Keratinocyte (primary cell): ENCODE data around the gene GPR26. TPM values are rescaled to one million over a fixed set of nuclear protein-coding genes. Genes with fewer than 3 reads are reported as not detected.
"Not testable (repeated sequence)": the region's sequence is repeated elsewhere in the genome, so short reads cannot be mapped to it uniquely, and the experiment has no call there.

Experiments
- DNase-seq: peaks from one replicate; pipeline ENCODE4 v3.0.0-alpha.2; 2011; ENCODE audit warnings: low read depth, missing footprints, low spot score
- FAIRE-seq: peaks from 2 replicates; lab custom pipeline; 2011; peaks lifted over from hg19 to GRCh38; lab: Jason Lieb, UNC
- H2AFZ ChIP-seq: 2 replicates; pipeline ENCODE4 v1.6.0; 2012; ENCODE audit warnings: low read length, control low read depth, inconsistent platforms; ENCODE audit not compliant: control insufficient read depth
- H3K27ac ChIP-seq: 2 replicates; pipeline ENCODE4 v1.5.1; 2011; ENCODE audit warnings: low read length; ENCODE audit not compliant: control insufficient read depth, insufficient read depth
- H3K27me3 ChIP-seq: 3 replicates; pipeline ENCODE4 v1.6.0; 2011; ENCODE audit warnings: low read length; ENCODE audit not compliant: control insufficient read depth, insufficient read depth; ENCODE audit errors: extremely low read depth
- H3K36me3 ChIP-seq, 2 experiments: 2 replicates in 1 of 2; 3 replicates in 1 of 2; pipeline ENCODE4 v1.5.1; 2011; ENCODE audit warnings: low read length in 2 of 2, mild to moderate bottlenecking in 1 of 2; ENCODE audit not compliant: control insufficient read depth in 2 of 2, insufficient read depth in 2 of 2; ENCODE audit errors: extremely low read depth in 1 of 2
- H3K4me1 ChIP-seq: 3 replicates; pipeline ENCODE4 v1.5.1; 2011; ENCODE audit warnings: low read length; ENCODE audit not compliant: control insufficient read depth, insufficient read depth; ENCODE audit errors: extremely low read depth
- H3K4me2 ChIP-seq: 3 replicates; pipeline ENCODE4 v1.6.0; 2011; ENCODE audit warnings: low read depth, low read length; ENCODE audit not compliant: control insufficient read depth, insufficient read depth; ENCODE audit errors: extremely low read depth
- H3K4me3 ChIP-seq, 3 experiments: fragments of 200-600 bp in 1 of 3; sonication (generic) in 1 of 3; 2 replicates in 2 of 3; 3 replicates in 1 of 3; pipeline ENCODE4 v1.5.1; 2011 to 2016; ENCODE audit warnings: low read length in 3 of 3, mild to moderate bottlenecking in 3 of 3, control low read depth in 2 of 3, inconsistent platforms in 1 of 3, low read depth in 1 of 3, mixed read lengths in 1 of 3, mixed run types in 1 of 3, moderate library complexity in 1 of 3; ENCODE audit not compliant: control insufficient read depth in 2 of 3, insufficient read depth in 2 of 3; ENCODE audit errors: extremely low read depth in 1 of 3
- H3K79me2 ChIP-seq: 2 replicates; pipeline ENCODE4 v1.6.0; 2012; ENCODE audit warnings: low read length; ENCODE audit not compliant: control insufficient read depth, insufficient read depth
- H3K9ac ChIP-seq: 3 replicates; pipeline ENCODE4 v1.6.0; 2011; ENCODE audit warnings: low read length; ENCODE audit not compliant: control insufficient read depth, insufficient read depth; ENCODE audit errors: extremely low read depth
- H3K9me1 ChIP-seq: 3 replicates; pipeline ENCODE4 v1.6.0; 2011; ENCODE audit warnings: low read length; ENCODE audit not compliant: control insufficient read depth, insufficient read depth; ENCODE audit errors: extremely low read depth
- H3K9me3 ChIP-seq: 2 replicates; pipeline ENCODE4 v1.5.1; 2012; ENCODE audit warnings: low read depth, low read length; ENCODE audit not compliant: control insufficient read depth
- H4K20me1 ChIP-seq: 3 replicates; pipeline ENCODE4 v1.6.0; 2011; ENCODE audit warnings: low read length; ENCODE audit not compliant: control insufficient read depth, insufficient read depth; ENCODE audit errors: extremely low read depth
- EZH2 ChIP-seq: IDR thresholded peaks from one replicate; pipeline ENCODE4 v1.6.1; 2012; ENCODE audit warnings: inconsistent platforms, mild to moderate bottlenecking, low read length, moderate library complexity
- dilution Hi-C: fragments of 300-500 bp; cut with MboI; formaldehyde crosslinking; loops from one replicate; pipeline ENCODE4 v1.7.0; 2020; ENCODE audit warnings: low sequenced_read_pairs; ENCODE audit not compliant: extremely low pct_ligation_motif_present
- polyA plus RNA-seq, 5 experiments: library from polyadenylated mRNA; depleted of rRNA in 3 of 5; stranded (reverse) in 3 of 5; stranded (forward) in 1 of 5; unstranded in 1 of 5; fragments of >200 nt; gene quantifications; 1 replicate in 1 of 5; 2 replicates in 3 of 5; 3 replicates in 1 of 5; pipeline versions ENCODE4 v1.2.1 to v1.2.3, GENCODE V29; 2011 to 2012; ENCODE audit warnings: missing spikeins in 2 of 5, low read depth in 1 of 5, low replicate concordance in 1 of 5
- TF ChIP-seq, protein P1 (sequence below), 3 experiments: IDR thresholded peaks in 1 of 3; conservative IDR thresholded peaks in 1 of 3; optimal IDR thresholded peaks in 1 of 3; 2 replicates in 2 of 3; 3 replicates in 1 of 3; pipeline versions ENCODE3 to v1.5.1; 2011; ENCODE audit warnings: low read length in 3 of 3, mild to moderate bottlenecking in 3 of 3, moderate library complexity in 2 of 3, control low read depth in 1 of 3, inconsistent platforms in 1 of 3; ENCODE audit not compliant: insufficient read depth in 2 of 3; ENCODE audit errors: extremely low read depth in 1 of 3

The GPR26 gene
- polyA plus RNA-seq, 1 donor (not counting 4 experiments of a cell fraction or from before 2014, with no cell fraction given), result not detected

DNA sequence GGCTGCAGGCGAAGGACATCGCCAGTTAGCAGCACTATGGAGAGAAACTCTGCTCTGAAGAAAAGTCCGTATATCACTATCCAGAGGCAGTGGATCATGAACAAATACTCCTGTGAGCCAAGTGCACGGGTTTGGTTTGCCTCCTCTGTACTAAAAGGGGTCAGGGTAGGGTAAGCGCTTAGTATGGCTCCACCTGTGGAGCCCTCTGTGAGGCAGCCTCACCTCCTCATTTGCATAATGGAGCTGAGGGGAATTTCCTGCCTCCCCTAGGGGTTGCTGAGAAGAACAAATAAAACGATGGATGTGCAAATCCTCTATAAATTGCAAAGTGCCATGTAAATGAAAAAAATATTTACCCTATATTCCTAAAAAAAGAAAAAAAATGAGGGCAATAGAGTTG is 63.4 kb downstream of the GPR26 start:
- no peak for FAIRE-seq
- no peak overlapping the region for H2AFZ ChIP-seq
- no peak overlapping the region for H3K27ac ChIP-seq
- H4K20me1 ChIP-seq, result no peaks in the 10 kb centered on the region
- DNase-seq, result no peak
- H3K9me1 ChIP-seq, result no peaks in the 10 kb centered on the region
- no peak overlapping the region for H3K4me2 ChIP-seq
- no peak overlapping the region for H3K9ac ChIP-seq
- no peaks in the 10 kb centered on the region for H3K4me1 ChIP-seq
- no peak for TF ChIP-seq EZH2
- TF ChIP-seq, protein P1, sequence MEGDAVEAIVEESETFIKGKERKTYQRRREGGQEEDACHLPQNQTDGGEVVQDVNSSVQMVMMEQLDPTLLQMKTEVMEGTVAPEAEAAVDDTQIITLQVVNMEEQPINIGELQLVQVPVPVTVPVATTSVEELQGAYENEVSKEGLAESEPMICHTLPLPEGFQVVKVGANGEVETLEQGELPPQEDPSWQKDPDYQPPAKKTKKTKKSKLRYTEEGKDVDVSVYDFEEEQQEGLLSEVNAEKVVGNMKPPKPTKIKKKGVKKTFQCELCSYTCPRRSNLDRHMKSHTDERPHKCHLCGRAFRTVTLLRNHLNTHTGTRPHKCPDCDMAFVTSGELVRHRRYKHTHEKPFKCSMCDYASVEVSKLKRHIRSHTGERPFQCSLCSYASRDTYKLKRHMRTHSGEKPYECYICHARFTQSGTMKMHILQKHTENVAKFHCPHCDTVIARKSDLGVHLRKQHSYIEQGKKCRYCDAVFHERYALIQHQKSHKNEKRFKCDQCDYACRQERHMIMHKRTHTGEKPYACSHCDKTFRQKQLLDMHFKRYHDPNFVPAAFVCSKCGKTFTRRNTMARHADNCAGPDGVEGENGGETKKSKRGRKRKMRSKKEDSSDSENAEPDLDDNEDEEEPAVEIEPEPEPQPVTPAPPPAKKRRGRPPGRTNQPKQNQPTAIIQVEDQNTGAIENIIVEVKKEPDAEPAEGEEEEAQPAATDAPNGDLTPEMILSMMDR (optimal IDR thresholded peaks at IDR 0.05 in 1 of 3, IDR thresholded peaks at IDR 0.05 in 1 of 3, conservative IDR thresholded peaks at IDR 0.05 in 1 of 3; ENCODE audit: extremely low read depth in 1 of 3, insufficient read depth in 2 of 3, low read length in 3 of 3), result no peak
- no peaks in the 10 kb centered on the region for H3K36me3 ChIP-seq
- no peaks in the 10 kb centered on the region for H3K79me2 ChIP-seq
- H3K27me3 ChIP-seq, result no peaks in the 10 kb centered on the region
- H3K4me3 ChIP-seq, result no peak overlapping the region
- H3K9me3 ChIP-seq, result no peaks in the 10 kb centered on the region
- dilution Hi-C loops, result no loop called here

DNA sequence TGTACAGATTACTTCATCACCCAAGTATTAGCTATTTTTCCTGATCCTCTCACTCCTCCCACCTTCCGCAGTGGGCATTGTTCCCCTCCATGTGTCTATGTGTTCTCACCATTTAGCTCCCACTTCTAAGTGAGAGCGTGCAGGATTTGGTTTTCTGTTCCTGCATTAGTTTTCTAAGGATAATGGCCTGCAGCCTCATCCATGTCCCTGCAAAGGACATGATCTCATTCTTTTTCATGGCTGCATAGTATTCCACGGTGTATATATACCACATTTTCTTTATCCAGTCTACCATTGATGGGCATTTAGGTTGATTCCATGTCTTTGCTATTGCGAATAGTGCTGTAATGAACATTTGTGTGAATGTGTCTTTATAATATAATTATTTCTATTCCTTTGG is 70.8 kb downstream of the GPR26 start:
- H3K4me3 ChIP-seq, H3K36me3 ChIP-seq, H2AFZ ChIP-seq, H3K27ac ChIP-seq, FAIRE-seq, H3K9ac ChIP-seq, H4K20me1 ChIP-seq, dilution Hi-C loops, H3K79me2 ChIP-seq, DNase-seq, H3K9me3 ChIP-seq, H3K9me1 ChIP-seq, H3K4me1 ChIP-seq, H3K4me2 ChIP-seq, H3K27me3 ChIP-seq: not testable (repeated sequence)

DNA sequence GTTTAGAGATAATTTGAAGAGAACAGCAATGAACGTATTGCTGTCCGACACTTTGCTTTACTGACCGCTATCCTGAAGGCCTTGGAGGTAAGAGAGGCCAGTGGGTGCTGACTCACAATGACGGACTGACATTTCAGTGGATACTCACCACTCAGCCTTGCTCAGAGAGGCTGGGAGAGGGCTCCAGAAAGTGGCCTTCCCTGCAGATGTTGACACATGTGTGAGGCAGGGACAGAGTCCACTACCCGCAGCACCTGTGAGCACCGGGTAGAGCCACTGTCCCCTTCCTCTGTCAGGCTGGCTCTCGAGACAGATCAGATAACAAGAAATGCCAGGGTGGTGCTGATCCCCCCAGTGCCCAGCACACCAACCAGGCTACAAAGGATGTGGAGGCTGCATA is 75.0 kb downstream of the GPR26 start:
- Histone ChIP-seq H3K27me3 (peaks cover 4% of the 10 kb centered on the region), H3K4me3 (no peak overlapping the region), H3K79me2 (no peaks in the 10 kb centered on the region), H2AFZ (no peak overlapping the region), H3K9me3 (no peaks in the 10 kb centered on the region), H3K27ac (no peak overlapping the region), H3K4me1 (no peaks in the 10 kb centered on the region), H3K9ac (no peak overlapping the region), H3K4me2 (no peak overlapping the region), H4K20me1 (no peaks in the 10 kb centered on the region), H3K36me3 (no peaks in the 10 kb centered on the region), H3K9me1 (no peaks in the 10 kb centered on the region)
- FAIRE-seq (no peak), DNase-seq (no peak)
- dilution Hi-C loops, result no loop called here
- no peak for TF ChIP-seq EZH2
- TF ChIP-seq, protein P1 (optimal IDR thresholded peaks at IDR 0.05 in 1 of 3, IDR thresholded peaks at IDR 0.05 in 1 of 3, conservative IDR thresholded peaks at IDR 0.05 in 1 of 3; ENCODE audit: extremely low read depth in 1 of 3, insufficient read depth in 2 of 3, low read length in 3 of 3), result no peak
